ENCODE measurements around the gene SOX4. TPM values are rescaled to one million over a fixed set of nuclear protein-coding genes. Genes with fewer than 3 reads are reported as not detected.
"Not testable (repeated sequence)": the region's sequence is repeated elsewhere in the genome, so short reads cannot be mapped to it uniquely, and the experiment has no call there.

Gene SOX4
- 7.8 TPM for total RNA-seq
- long read RNA-seq, full-length matches to known transcripts, result 18 of 18 reads
- long read RNA-seq, partial matches to known transcripts, result 0 of 18 reads
- long read RNA-seq, other reads (novel, unspliced or antisense), result 0 of 18 reads

GRCh38 chr6:21593412-21593926 is at the start of gene SOX4:
Gene SOX4, plus strand, starts transcription at chr6:21593751. Its CDS starts 784 bp downstream, at chr6:21594535.
- DNase-seq (ENCODE audit: missing footprints) (peak; percentile 94), ATAC-seq (peak; percentile 83)
- intact Hi-C loops (cut with DNase I), result loop anchor here (5.0 to 10.0 kb wide), 6 partner anchors 151 to 1821 kb away; no protein-coding TSS in a partner anchor

GRCh38 chr6:21552286-21552685 is 41.3 kb upstream of the SOX4 start:
- ATAC-seq; intact Hi-C loops (cut with DNase I): not testable (repeated sequence)
- DNase-seq (ENCODE audit: missing footprints), result peak; percentile 42

GRCh38 chr6:21554286-21554685 is 39.3 kb upstream of the SOX4 start:
- ATAC-seq, result no peak
- DNase-seq (ENCODE audit: missing footprints), result no peak
- intact Hi-C loops (cut with DNase I), result no loop called here

GRCh38 chr6:21555197-21555596 is 38.4 kb upstream of the SOX4 start:
- DNase-seq (ENCODE audit: missing footprints) (no peak), ATAC-seq (no peak)
- intact Hi-C loops (cut with DNase I), result no loop called here

GRCh38 chr6:21556511-21556910 is 37.0 kb upstream of the SOX4 start:
- ATAC-seq (no peak), DNase-seq (ENCODE audit: missing footprints) (no peak)
- intact Hi-C loops (cut with DNase I), result no loop called here

- ATAC-seq, result no peak
- intact Hi-C loops (cut with DNase I), result no loop called here
- DNase-seq (ENCODE audit: missing footprints), result no peak
These were observed 36.4 kb upstream of the SOX4 start for GRCh38 chr6:21556968-21557721.

GRCh38 chr6:21559238-21559637 is 34.3 kb upstream of the SOX4 start:
- ATAC-seq (no peak), DNase-seq (ENCODE audit: missing footprints) (no peak)
- intact Hi-C loops (cut with DNase I), result no loop called here

GRCh38 chr6:21560249-21560648 is 33.3 kb upstream of the SOX4 start:
- no peak for DNase-seq (ENCODE audit: missing footprints)
- no peak for ATAC-seq
- intact Hi-C loops (cut with DNase I), result no loop called here

GRCh38 chr6:21565431-21565830 is 28.1 kb upstream of the SOX4 start:
- intact Hi-C loops (cut with DNase I), result no loop called here
- DNase-seq (ENCODE audit: missing footprints), result no peak
- ATAC-seq, result no peak

- intact Hi-C loops (cut with DNase I), result no loop called here
- ATAC-seq (no peak), DNase-seq (ENCODE audit: missing footprints) (no peak)
These were observed 15.0 kb upstream of the SOX4 start for GRCh38 chr6:21578523-21578922.

GRCh38 chr6:21582651-21583050 is 10.9 kb upstream of the SOX4 start:
- intact Hi-C loops (cut with DNase I), result loop anchor here (10.0 kb wide), 1 partner anchor 248 kb away; no protein-coding TSS in a partner anchor
- no peak for DNase-seq (ENCODE audit: missing footprints)
- ATAC-seq, result no peak

- ATAC-seq, result no peak
- DNase-seq (ENCODE audit: missing footprints), result no peak
These were observed 7.3 kb upstream of the SOX4 start for GRCh38 chr6:21586300-21586699.

GRCh38 chr6:21586740-21587178 is 6.8 kb upstream of the SOX4 start:
- no peak for DNase-seq (ENCODE audit: missing footprints)
- peak; percentile 35 for ATAC-seq
- intact Hi-C loops (cut with DNase I), result loop anchor here (5.0 to 10.0 kb wide), 3 partner anchors 252 to 1081 kb away; no protein-coding TSS in a partner anchor

More at GRCh38 chr6:21586300-21586699, 7.3 kb upstream of the SOX4 start:
- intact Hi-C loops (cut with DNase I), result loop anchor here (5.0 to 10.0 kb wide), 3 partner anchors 251 to 1081 kb away; no protein-coding TSS in a partner anchor

- ATAC-seq (peak; percentile 55), DNase-seq (ENCODE audit: missing footprints) (peak; percentile 74)
- intact Hi-C loops (cut with DNase I), result loop anchor here (5.0 to 10.0 kb wide), 3 partner anchors 253 to 1080 kb away; no protein-coding TSS in a partner anchor
These were observed 6.2 kb upstream of the SOX4 start for GRCh38 chr6:21587179-21587960.

GRCh38 chr6:21587961-21588480 is 5.5 kb upstream of the SOX4 start:
- ATAC-seq (peak; percentile 54), DNase-seq (ENCODE audit: missing footprints) (peak; percentile 81)
- intact Hi-C loops (cut with DNase I), result loop anchor here (2.0 to 10.0 kb wide), 4 partner anchors 253 to 1079 kb away; no protein-coding TSS in a partner anchor

GRCh38 chr6:21588481-21589351 is 4.8 kb upstream of the SOX4 start:
- ATAC-seq (peak; percentile 41), DNase-seq (ENCODE audit: missing footprints) (peak; percentile 79)
- intact Hi-C loops (cut with DNase I), result loop anchor here (1.0 to 10.0 kb wide), 5 partner anchors 254 to 1079 kb away; no protein-coding TSS in a partner anchor

Data from Right ventricle myocardium inferior (tissue), 1 donor.